Measurements from ENCODE around the gene IL12RB2.

GRCh38 chr1:67420835-67421492 is 113.3 kb downstream of the IL12RB2 start:
- TF ChIP-seq POLR2A (IDR thresholded peaks at IDR 0.05; ENCODE audit: low read depth, low read length), result no peak
- TF ChIP-seq TAF1 (IDR thresholded peaks at IDR 0.05; ENCODE audit: low read depth, low read length), result no peak
- no peak for TF ChIP-seq POU2F2 (IDR thresholded peaks at IDR 0.05; ENCODE audit: low read depth, low read length)
- no peak for TF ChIP-seq POLR2AphosphoS5 (IDR thresholded peaks at IDR 0.05; ENCODE audit: low read depth, low read length)
- TF ChIP-seq PAX5 (IDR thresholded peaks at IDR 0.05; ENCODE audit: insufficient read depth, low read length, severe bottlenecking), result no peak
- no peak for TF ChIP-seq SPI1 (IDR thresholded peaks at IDR 0.05; ENCODE audit: low read depth, low read length)

Data from GM12891 (cell line).